ENCODE data around the gene ANGPTL4.
"Not testable (repeated sequence)": the region's sequence is repeated elsewhere in the genome, so short reads cannot be mapped to it uniquely, and the experiment has no call there.

The ANGPTL4 gene

DNA sequence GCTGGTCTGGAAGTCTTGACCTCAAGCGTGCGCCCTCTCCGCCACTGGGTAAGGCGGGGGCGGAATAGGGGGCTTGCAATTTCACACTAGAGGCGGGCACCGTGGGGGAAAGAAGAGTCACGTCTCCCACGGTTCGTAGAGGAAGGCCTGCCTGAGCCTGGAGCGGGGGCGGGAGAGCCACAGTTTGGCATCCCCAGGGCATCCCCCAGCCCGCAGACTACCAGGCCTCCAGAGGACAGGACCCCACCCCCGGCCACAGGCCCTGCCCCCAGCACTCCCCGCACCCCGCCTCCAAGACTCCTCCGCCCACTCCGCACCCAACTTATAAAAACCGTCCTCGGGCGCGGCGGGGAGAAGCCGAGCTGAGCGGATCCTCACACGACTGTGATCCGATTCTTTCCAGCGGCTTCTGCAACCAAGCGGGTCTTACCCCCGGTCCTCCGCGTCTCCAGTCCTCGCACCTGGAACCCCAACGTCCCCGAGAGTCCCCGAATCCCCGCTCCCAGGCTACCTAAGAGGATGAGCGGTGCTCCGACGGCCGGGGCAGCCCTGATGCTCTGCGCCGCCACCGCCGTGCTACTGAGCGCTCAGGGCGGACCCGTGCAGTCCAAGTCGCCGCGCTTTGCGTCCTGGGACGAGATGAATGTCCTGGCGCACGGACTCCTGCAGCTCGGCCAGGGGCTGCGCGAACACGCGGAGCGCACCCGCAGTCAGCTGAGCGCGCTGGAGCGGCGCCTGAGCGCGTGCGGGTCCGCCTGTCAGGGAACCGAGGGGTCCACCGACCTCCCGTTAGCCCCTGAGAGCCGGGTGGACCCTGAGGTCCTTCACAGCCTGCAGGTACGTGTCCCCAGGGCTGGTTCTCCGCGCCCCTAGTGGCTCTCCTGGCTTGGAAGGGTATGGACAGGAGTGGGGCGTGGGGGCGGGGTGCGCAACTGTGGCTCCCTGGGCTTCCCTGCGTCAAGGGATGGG lies at the start of gene ANGPTL4:
ANGPTL4 (plus strand) TSS at position 353 of the 969 bp plus-strand sequence; CDS start at position 520, 167 bp downstream.
- no peak for TF ChIP-seq MYC (IDR thresholded peaks at IDR 0.05; ENCODE audit: low read depth, low read length)
- TF ChIP-seq MAX (IDR thresholded peaks at IDR 0.05; ENCODE audit: low read depth, low read length): no peak
- no peak for TF ChIP-seq POLR2A (IDR thresholded peaks at IDR 0.05; ENCODE audit: extremely low read depth, insufficient read length)
- TF ChIP-seq CTCF (IDR thresholded peaks at IDR 0.05; ENCODE audit: low read depth, low read length): no peak
- DNase-seq (ENCODE audit: low read depth): peak; percentile 86
- H3K4me3 ChIP-seq (ENCODE audit: low read depth, low read length): peak within 1 kb of the TSS; percentile 41

DNA sequence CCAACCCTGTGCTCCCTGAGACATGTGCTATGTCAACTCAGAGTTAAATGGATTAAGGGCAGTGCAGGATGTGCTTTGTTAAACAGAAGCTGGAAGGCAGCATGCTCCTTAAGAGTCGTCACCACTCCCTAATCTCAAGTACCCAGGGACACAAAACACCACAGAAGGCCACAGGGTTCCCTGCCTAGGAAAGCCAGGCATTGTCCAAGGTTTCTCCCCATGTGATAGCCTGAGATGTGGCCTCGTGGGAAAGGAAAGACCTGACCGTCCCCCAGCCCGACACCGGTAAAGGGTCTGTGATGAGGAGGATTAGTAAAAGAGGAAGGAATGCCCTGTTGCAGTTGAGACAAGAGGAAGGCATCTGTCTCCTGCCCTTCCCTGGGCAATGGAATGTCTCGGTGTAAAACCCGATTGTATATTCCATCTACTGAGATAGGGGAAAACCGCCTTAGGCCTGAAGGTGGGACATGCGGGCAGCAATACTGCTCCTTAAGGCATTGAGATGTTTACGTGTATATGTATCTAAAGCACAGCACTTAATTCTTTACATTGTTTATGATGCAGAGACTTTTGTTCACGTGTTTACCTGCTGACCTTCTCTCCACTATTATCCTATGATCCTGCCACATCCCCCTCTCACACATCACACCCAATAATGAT lies 48.8 kb upstream of the ANGPTL4 start:
- DNase-seq (ENCODE audit: low read depth): not testable (repeated sequence)

GRCh38 chr19:8316351-8317125 lies 47.4 kb upstream of the ANGPTL4 start:
- no peak for TF ChIP-seq MYC (IDR thresholded peaks at IDR 0.05; ENCODE audit: low read depth, low read length)
- TF ChIP-seq POLR2A (IDR thresholded peaks at IDR 0.05; ENCODE audit: extremely low read depth, insufficient read length): no peak
- no peak for TF ChIP-seq MAX (IDR thresholded peaks at IDR 0.05; ENCODE audit: low read depth, low read length)
- no peak for TF ChIP-seq CTCF (IDR thresholded peaks at IDR 0.05; ENCODE audit: low read depth, low read length)
- H3K4me3 ChIP-seq (ENCODE audit: low read depth, low read length): no peak overlapping the region
- DNase-seq (ENCODE audit: low read depth): no peak

More for the DNA sequence above, 48.8 kb upstream of the ANGPTL4 start:
- H3K4me3 ChIP-seq (ENCODE audit: low read depth, low read length): not testable (repeated sequence)

DNA sequence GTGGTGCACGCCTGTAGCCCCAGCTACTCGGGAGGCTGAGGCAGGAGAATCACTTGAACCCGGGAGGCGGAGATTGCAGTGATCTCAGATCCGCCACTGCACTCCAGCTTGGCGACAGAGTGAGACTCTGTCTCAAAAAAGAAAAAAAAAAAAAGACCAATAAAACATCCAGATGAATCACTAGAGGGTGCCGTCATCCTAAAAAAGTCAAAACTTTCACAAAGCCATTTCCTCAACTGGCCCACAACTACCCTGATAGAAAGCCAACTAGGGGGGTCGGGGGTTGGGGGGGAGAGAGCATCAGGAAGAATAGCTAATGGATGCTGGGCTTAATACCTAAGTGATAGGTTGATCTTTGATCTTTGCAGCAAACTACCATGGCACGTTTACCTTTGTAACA lies 45.1 kb upstream of the ANGPTL4 start:
- peak; percentile 76 for DNase-seq (ENCODE audit: low read depth)
- H3K4me3 ChIP-seq (ENCODE audit: low read depth, low read length): not testable (repeated sequence)

- no peak for DNase-seq (ENCODE audit: low read depth)
- H3K4me3 ChIP-seq (ENCODE audit: low read depth, low read length): peak overlapping the region; percentile 95
- no peak for TF ChIP-seq POLR2A (IDR thresholded peaks at IDR 0.05; ENCODE audit: extremely low read depth, insufficient read length)
- no peak for TF ChIP-seq MYC (IDR thresholded peaks at IDR 0.05; ENCODE audit: low read depth, low read length)
- TF ChIP-seq CTCF (IDR thresholded peaks at IDR 0.05; ENCODE audit: low read depth, low read length): no peak
- no peak for TF ChIP-seq MAX (IDR thresholded peaks at IDR 0.05; ENCODE audit: low read depth, low read length)
Observed at GRCh38 chr19:8319807-8320520, 44.0 kb upstream of the ANGPTL4 start.

GRCh38 chr19:8320564-8321066 lies 43.3 kb upstream of the ANGPTL4 start:
- H3K4me3 ChIP-seq (ENCODE audit: low read depth, low read length): peak overlapping the region; percentile 95
- DNase-seq (ENCODE audit: low read depth): peak; percentile 73
- TF ChIP-seq CTCF (IDR thresholded peaks at IDR 0.05; ENCODE audit: low read depth, low read length) (peak; percentile 2), MYC (IDR thresholded peaks at IDR 0.05; ENCODE audit: low read depth, low read length) (no peak)
